Measurements from ENCODE around the gene PAQR8. TPM values are rescaled to one million over a fixed set of nuclear protein-coding genes. Genes with fewer than 3 reads are reported as not detected.

PAQR8 gene
- total and polyA plus RNA-seq, 2 donors (not counting 1 experiment from before 2014, with no cell fraction given) = 2.3 to 8.5 TPM

- intact Hi-C loops (cut with micrococcal nuclease) = loop anchor here (2.0 to 5.0 kb wide), 4 partner anchors 35 to 213 kb away; partner anchors contain the start of gene TRAM2
- H3K27me3 Mint-ChIP-seq = no peaks in the 10 kb centered on the region
- peak overlapping the region; percentile 96 for H3K4me3 Mint-ChIP-seq
- Histone ChIP-seq H3K27ac (ENCODE audit: low read length in 2 of 2) (peak overlapping the region in 1 of 2 donors; percentile 86), H3K4me2 (replicated peaks; ENCODE audit: low read depth, low read length, poor library complexity, severe bottlenecking) (peak overlapping the region; percentile 96), H3K27me3 (replicated peaks in 1 of 4; ENCODE audit: control extremely low read depth in 1 of 4, control insufficient read depth in 3 of 4, insufficient read depth in 4 of 4, low read length in 3 of 4) (no peaks in the 10 kb centered on the region), H3K9me3 (ENCODE audit: control extremely low read depth in 1 of 3, control insufficient read depth in 2 of 3, insufficient read depth in 1 of 3, low read length in 2 of 3) (no peaks in the 10 kb centered on the region), H3K9ac (ENCODE audit: low read length) (peak overlapping the region; percentile 93), H3K4me1 (ENCODE audit: control insufficient read depth in 2 of 2, insufficient read depth in 2 of 2, low read length in 2 of 2) (peaks cover 14 to 17% of the 10 kb centered on the region in 2 donors), H3K36me3 (replicated peaks in 1 of 2; ENCODE audit: control extremely low read depth in 1 of 2, control insufficient read depth in 1 of 2, extremely low read depth in 1 of 2, insufficient read depth in 2 of 2, low read length in 1 of 2) (no peaks in the 10 kb centered on the region), H4K20me1 (ENCODE audit: control insufficient read depth, insufficient read depth, low read length, poor library complexity, severe bottlenecking) (peaks cover 14% of the 10 kb centered on the region), H3K4me3 (ENCODE audit: control extremely low read depth in 1 of 5, extremely low read depth in 1 of 5, insufficient read depth in 1 of 5, low read depth in 2 of 5, low read length in 4 of 5) (peak overlapping the region; percentile 5 to 100 (median 91)), H3K79me2 (ENCODE audit: control insufficient read depth, insufficient read depth, low read length) (peaks cover 44% of the 10 kb centered on the region), H2AFZ (ENCODE audit: insufficient read depth, low read depth, low read length, poor library complexity, severe bottlenecking) (peak overlapping the region; percentile 98)
- 86% methylated on average over 1 of the region's 8 CpGs for WGBS (ENCODE audit: insufficient coverage)
- POLR2A ChIA-PET = interaction anchor here (1.7 kb wide), 1 partner anchor 27 kb away, joined by 7 read pairs; no protein-coding TSS in a partner anchor
- H3K27ac Mint-ChIP-seq = peak overlapping the region; percentile 88
- DNase-seq = no peak
- no peak for TF ChIP-seq EZH2 (IDR thresholded peaks at IDR 0.05; ENCODE audit: borderline replicate concordance, insufficient read depth, low read depth, low read length, poor library complexity, severe bottlenecking)
- no peak for TF ChIP-seq CTCF (IDR thresholded peaks at IDR 0.05)
- CTCF ChIA-PET = interaction anchor here (1.3 to 6.2 kb wide), 5 partner anchors 18 to 79 kb away, joined by 4 to 96 read pairs (median 8); partner anchors contain the start of gene MCM3
- H3K9me3 Mint-ChIP-seq (ENCODE audit: insufficient read depth) = no peaks in the 10 kb centered on the region
- no peak for ATAC-seq (ENCODE audit: low read depth)
- H3K4me1 Mint-ChIP-seq = peaks cover 24% of the 10 kb centered on the region
Observed at GRCh38 chr6:52363228-52363867, 1.4 kb downstream of the PAQR8 start.
